NB4 (cell line): ENCODE measurements around the gene OLFM4.

Experiments used
- DNase-seq: peaks from one replicate; pipeline ENCODE4 v3.0.0; 2010; ENCODE audit warnings: low read depth
- H3K4me3 ChIP-seq: one replicate; pipeline ENCODE4 v1.5.1; 2011; ENCODE audit warnings: mild to moderate bottlenecking, low read depth, low read length, moderate library complexity
- MYC ChIP-seq: IDR thresholded peaks from 2 replicates; pipeline ENCODE4 v1.6.1; 2011; ENCODE audit warnings: low read depth, low read length
- POLR2A ChIP-seq: IDR thresholded peaks from 2 replicates; pipeline ENCODE4 v1.6.1; 2011; ENCODE audit warnings: mild to moderate bottlenecking; ENCODE audit not compliant: insufficient read length; ENCODE audit errors: extremely low read depth
- TF ChIP-seq, protein P1 (sequence below): IDR thresholded peaks from one replicate; pipeline ENCODE4 v1.5.1; 2012; ENCODE audit warnings: low read depth, low read length
- TF ChIP-seq, protein P2 (sequence below): IDR thresholded peaks from 2 replicates; pipeline ENCODE4 v1.6.1; 2011; ENCODE audit warnings: low read depth, low read length

OLFM4 gene, protein sequence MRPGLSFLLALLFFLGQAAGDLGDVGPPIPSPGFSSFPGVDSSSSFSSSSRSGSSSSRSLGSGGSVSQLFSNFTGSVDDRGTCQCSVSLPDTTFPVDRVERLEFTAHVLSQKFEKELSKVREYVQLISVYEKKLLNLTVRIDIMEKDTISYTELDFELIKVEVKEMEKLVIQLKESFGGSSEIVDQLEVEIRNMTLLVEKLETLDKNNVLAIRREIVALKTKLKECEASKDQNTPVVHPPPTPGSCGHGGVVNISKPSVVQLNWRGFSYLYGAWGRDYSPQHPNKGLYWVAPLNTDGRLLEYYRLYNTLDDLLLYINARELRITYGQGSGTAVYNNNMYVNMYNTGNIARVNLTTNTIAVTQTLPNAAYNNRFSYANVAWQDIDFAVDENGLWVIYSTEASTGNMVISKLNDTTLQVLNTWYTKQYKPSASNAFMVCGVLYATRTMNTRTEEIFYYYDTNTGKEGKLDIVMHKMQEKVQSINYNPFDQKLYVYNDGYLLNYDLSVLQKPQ

DNA sequence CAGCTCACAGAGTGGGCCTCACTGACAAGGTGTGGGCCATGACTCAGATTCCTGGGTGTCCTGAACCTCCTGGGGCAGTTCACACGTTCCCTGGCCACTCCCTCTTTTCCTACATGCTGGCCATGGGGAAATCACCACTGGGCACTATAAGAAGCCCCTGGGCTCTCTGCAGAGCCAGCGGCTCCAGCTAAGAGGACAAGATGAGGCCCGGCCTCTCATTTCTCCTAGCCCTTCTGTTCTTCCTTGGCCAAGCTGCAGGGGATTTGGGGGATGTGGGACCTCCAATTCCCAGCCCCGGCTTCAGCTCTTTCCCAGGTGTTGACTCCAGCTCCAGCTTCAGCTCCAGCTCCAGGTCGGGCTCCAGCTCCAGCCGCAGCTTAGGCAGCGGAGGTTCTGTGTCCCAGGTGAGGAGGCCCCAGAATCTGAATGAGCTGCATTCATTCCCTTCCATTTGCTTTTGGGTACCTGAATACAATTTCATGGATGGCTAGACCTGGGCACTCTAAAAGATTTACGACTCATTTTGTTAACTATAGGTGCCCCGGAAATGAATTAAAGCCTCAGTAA is at the start of gene OLFM4:
TSS of gene OLFM4 (plus strand) at position 177 of the 567 bp plus-strand sequence. CDS start at position 201, 24 bp downstream.
- H3K4me3 ChIP-seq = no peak within 1 kb of the TSS
- TF ChIP-seq, protein P1, sequence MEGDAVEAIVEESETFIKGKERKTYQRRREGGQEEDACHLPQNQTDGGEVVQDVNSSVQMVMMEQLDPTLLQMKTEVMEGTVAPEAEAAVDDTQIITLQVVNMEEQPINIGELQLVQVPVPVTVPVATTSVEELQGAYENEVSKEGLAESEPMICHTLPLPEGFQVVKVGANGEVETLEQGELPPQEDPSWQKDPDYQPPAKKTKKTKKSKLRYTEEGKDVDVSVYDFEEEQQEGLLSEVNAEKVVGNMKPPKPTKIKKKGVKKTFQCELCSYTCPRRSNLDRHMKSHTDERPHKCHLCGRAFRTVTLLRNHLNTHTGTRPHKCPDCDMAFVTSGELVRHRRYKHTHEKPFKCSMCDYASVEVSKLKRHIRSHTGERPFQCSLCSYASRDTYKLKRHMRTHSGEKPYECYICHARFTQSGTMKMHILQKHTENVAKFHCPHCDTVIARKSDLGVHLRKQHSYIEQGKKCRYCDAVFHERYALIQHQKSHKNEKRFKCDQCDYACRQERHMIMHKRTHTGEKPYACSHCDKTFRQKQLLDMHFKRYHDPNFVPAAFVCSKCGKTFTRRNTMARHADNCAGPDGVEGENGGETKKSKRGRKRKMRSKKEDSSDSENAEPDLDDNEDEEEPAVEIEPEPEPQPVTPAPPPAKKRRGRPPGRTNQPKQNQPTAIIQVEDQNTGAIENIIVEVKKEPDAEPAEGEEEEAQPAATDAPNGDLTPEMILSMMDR = no peak
- no peak for TF ChIP-seq POLR2A
- TF ChIP-seq MYC = no peak
- TF ChIP-seq, protein P2, sequence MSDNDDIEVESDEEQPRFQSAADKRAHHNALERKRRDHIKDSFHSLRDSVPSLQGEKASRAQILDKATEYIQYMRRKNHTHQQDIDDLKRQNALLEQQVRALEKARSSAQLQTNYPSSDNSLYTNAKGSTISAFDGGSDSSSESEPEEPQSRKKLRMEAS = no peak
- DNase-seq = no peak

DNA sequence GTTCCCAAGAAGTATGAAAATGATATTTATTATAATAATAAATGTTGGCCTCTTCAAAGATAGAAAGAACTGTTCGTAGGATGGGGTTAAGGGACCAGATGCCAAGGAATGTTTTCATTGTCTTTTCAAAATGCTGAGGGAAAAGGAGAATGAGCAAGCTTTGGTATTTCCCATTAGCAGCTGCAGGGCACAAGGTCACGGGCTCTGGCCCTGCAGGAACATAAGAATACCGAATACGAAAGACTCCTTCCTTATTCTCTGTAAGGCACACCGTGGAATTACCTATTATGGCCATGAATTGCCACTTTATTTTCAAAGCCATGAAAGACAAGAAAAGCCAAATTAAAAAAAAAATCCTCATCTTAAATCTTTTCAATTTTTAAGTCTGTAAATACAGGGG is 49.6 kb upstream of the OLFM4 start:
- TF ChIP-seq, protein P2 = no peak
- TF ChIP-seq, protein P1 = no peak
- TF ChIP-seq POLR2A (no peak), MYC (no peak)
- no peak for DNase-seq
- H3K4me3 ChIP-seq = no peak overlapping the region

DNA sequence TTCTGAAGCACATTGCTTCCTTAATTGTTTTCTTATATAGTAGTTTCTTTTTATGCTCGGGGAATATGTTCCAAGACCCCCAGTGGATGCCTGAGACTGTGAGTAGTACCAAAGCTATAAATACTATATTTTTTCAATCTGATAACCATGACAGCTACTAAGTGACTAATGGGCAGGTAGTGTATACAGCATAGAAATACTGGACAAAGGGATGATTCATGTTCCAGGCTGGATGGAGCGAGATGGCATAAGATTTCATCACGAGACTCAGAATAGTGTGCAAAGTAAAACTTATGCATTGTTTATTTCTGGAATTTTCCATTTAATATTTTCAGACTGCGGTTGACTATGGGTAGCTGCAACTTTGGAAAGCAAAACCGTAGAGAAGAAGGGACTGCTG is 47.9 kb upstream of the OLFM4 start:
- H3K4me3 ChIP-seq = no peak overlapping the region
- no peak for TF ChIP-seq POLR2A
- TF ChIP-seq, protein P2 = no peak
- no peak for TF ChIP-seq MYC
- TF ChIP-seq, protein P1 = no peak
- no peak for DNase-seq

DNA sequence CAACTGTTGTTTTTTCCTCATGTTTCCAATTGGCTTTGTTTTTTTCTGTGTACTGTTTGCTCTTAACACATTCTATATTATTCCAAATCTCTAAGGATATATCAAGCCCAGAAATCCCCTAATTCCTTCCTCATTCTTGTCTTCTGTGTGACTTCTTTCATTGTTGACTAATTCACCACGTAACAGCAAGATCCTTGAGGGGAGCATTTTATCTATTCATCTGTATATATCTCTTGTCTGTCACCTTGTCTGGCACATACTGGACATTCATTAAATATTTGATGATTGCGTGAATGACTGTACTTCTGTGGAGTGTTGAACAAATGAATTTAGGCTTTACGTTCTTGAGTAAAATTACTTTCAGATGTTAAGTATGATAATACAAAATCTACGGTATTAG is 44.8 kb upstream of the OLFM4 start:
- TF ChIP-seq, protein P1 = no peak
- TF ChIP-seq, protein P2 = no peak
- TF ChIP-seq POLR2A (no peak), MYC (no peak)
- no peak for DNase-seq
- H3K4me3 ChIP-seq = no peak overlapping the region

DNA sequence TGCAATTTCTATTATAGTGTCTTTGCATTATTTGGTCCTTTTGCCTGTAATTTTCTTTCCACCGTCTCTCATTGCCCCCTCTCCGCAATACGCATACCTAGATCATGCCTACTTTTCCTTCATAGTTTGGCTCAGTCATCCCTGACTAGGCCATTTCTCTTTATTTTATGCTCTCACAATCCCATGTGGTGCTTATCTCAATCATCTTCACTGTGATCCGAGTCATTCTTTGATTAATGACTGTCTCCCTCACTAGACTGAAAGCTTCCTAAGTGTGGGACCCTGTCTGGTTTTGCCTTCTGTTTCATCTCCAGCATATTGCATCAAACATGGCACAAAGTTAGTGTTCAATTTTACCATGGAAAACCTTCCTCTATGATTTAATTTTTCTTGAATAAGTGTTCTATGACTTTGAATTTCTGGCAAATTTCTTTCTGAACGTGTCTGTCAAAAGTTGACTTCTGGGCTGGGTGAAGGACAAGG is 43.7 kb upstream of the OLFM4 start:
- DNase-seq = no peak
- TF ChIP-seq, protein P1 = no peak
- no peak for TF ChIP-seq POLR2A
- TF ChIP-seq, protein P2 = no peak
- TF ChIP-seq MYC = no peak
- H3K4me3 ChIP-seq = no peak overlapping the region
